ENCODE data around the gene ADAMTS1. TPM values are rescaled to one million over a fixed set of nuclear protein-coding genes. Genes with fewer than 3 reads are reported as not detected.

Gene ADAMTS1
- total RNA-seq, 1 experiment from 2014 or later: 17.8 TPM

DNA sequence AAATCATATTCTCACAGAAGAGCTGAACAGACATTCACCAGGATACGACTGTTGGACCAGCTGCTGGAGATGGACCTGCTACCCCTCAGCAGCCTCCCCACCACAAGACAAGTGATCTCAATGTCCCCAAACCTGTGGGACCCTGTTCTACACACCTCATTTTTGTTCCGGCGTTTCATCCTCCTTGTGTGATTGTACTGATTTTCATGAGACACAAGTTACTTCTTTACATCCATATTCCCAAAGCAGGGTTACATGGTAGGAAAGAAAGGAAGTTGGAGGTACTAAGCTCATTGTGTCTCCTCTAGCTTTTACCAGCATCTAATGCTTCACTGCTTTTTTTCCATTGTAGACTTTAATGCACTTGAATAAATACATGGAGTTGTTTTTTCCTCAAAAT is 8.7 kb downstream of the ADAMTS1 start:
- Histone ChIP-seq H2BK12ac (ENCODE audit: insufficient read length, low read depth, low read length) (no peak overlapping the region), H3K4me2 (ENCODE audit: insufficient read depth, insufficient read length, low read length) (no peak overlapping the region), H2BK5ac (ENCODE audit: insufficient read length, low read length) (no peak overlapping the region), H3K18ac (ENCODE audit: insufficient read length, low read depth, low read length) (no peak overlapping the region), H3K27ac (ENCODE audit: insufficient read length, low read depth, low read length) (no peak overlapping the region), H4K91ac (ENCODE audit: insufficient read length, low read depth, low read length) (no peak overlapping the region), H3T11ph (ENCODE audit: low read length) (no peak overlapping the region), H3K4ac (ENCODE audit: low read depth, low read length) (no peak overlapping the region), H3K9me3 (ENCODE audit: control insufficient read depth, low read depth, low read length) (no peaks in the 10 kb centered on the region), H3K79me1 (ENCODE audit: insufficient read depth, low read depth, low read length, poor library complexity, severe bottlenecking) (no peaks in the 10 kb centered on the region), H2BK15ac (ENCODE audit: low read depth, low read length) (no peak overlapping the region), H2AK5ac (ENCODE audit: insufficient read length, low read length) (no peak overlapping the region), H4K5ac (ENCODE audit: insufficient read length, low read depth, low read length) (no peak overlapping the region), H2BK120ac (ENCODE audit: low read depth, low read length, poor library complexity, severe bottlenecking) (no peak overlapping the region), H3K9ac (ENCODE audit: extremely low read depth, insufficient read length, low read length) (no peak overlapping the region), H2AFZ (ENCODE audit: low read length) (no peak overlapping the region), H3K14ac (ENCODE audit: insufficient read depth, low read length) (no peak overlapping the region), H4K20me1 (ENCODE audit: control insufficient read depth, insufficient read depth, insufficient read length) (no peaks in the 10 kb centered on the region), H3K27me3 (ENCODE audit: insufficient read depth, low read length) (no peaks in the 10 kb centered on the region), H3K23me2 (ENCODE audit: insufficient read length, low read depth, low read length, poor library complexity, severe bottlenecking) (no peaks in the 10 kb centered on the region), H3K79me2 (ENCODE audit: insufficient read depth, low read length) (no peaks in the 10 kb centered on the region), H3K23ac (ENCODE audit: insufficient read length, low read depth, low read length) (no peak overlapping the region), H2BK20ac (ENCODE audit: low read depth, low read length, poor library complexity, severe bottlenecking) (no peak overlapping the region), H3K56ac (ENCODE audit: insufficient read length, low read depth, low read length) (no peak overlapping the region), H3K4me1 (ENCODE audit: insufficient read depth, low read length) (no peaks in the 10 kb centered on the region), H4K8ac (replicated peaks; ENCODE audit: insufficient read length, low read depth, low read length) (no peak overlapping the region)
- Mint-ChIP-seq H3K27ac (no peak overlapping the region), H3K36me3 (ENCODE audit: insufficient read depth in 1 of 3, low read depth in 3 of 3) (peaks cover 34 to 50% (median 48%) of the 10 kb centered on the region in 3 experiments), H3K4me3 (no peak overlapping the region), H3K9me3 (no peaks in the 10 kb centered on the region), H3K4me1 (peaks cover 0 to 4% of the 10 kb centered on the region in 2 experiments; a peak in 1 of 4 replicates), H3K27me3 (ENCODE audit: low read depth) (no peaks in the 10 kb centered on the region)
- DNase-seq: no peak
- no CpG with 5 or more reads among the region's 3 CpGs for WGBS (ENCODE audit: extremely low coverage, insufficient read length, low lambda C conversion rate)
- TF ChIP-seq, protein P1, sequence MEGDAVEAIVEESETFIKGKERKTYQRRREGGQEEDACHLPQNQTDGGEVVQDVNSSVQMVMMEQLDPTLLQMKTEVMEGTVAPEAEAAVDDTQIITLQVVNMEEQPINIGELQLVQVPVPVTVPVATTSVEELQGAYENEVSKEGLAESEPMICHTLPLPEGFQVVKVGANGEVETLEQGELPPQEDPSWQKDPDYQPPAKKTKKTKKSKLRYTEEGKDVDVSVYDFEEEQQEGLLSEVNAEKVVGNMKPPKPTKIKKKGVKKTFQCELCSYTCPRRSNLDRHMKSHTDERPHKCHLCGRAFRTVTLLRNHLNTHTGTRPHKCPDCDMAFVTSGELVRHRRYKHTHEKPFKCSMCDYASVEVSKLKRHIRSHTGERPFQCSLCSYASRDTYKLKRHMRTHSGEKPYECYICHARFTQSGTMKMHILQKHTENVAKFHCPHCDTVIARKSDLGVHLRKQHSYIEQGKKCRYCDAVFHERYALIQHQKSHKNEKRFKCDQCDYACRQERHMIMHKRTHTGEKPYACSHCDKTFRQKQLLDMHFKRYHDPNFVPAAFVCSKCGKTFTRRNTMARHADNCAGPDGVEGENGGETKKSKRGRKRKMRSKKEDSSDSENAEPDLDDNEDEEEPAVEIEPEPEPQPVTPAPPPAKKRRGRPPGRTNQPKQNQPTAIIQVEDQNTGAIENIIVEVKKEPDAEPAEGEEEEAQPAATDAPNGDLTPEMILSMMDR (conservative IDR thresholded peaks at IDR 0.05): no peak
